Prostate gland (tissue), 2 donors: ENCODE data around the gene TUBB4A. TPM values are rescaled to one million over a fixed set of nuclear protein-coding genes. Genes with fewer than 3 reads are reported as not detected.

ENCODE experiments used
- DNase-seq: peaks from one replicate; pipeline ENCODE4 v3.0.0-alpha.2; 2019; ENCODE audit warnings: low spot score
- H3K27ac ChIP-seq, 2 donors: fragments of 200-600 bp; sonication (generic); 2 replicates each; pipeline ENCODE4 v1.5.1; 2017 to 2019
- H3K27me3 ChIP-seq: fragments of 200-600 bp; sonication (generic); replicated peaks from 2 replicates; pipeline ENCODE4 v1.5.1; 2019; ENCODE audit not compliant: insufficient read depth
- H3K36me3 ChIP-seq, 2 donors: fragments of 200-600 bp; sonication (generic); 1 replicate in 1 of 2; 2 replicates in 1 of 2; pipeline versions ENCODE4 v1.5.1 to v1.8.1; 2017 to 2019
- H3K4me1 ChIP-seq: fragments of 200-600 bp; sonication (generic); replicated peaks from 2 replicates; pipeline ENCODE4 v1.5.1; 2019
- H3K4me3 ChIP-seq, 2 donors: fragments of 200-600 bp; sonication (generic); 2 replicates each; pipeline ENCODE4 v1.5.1; 2017 to 2019
- H3K9me3 ChIP-seq: fragments of 200-600 bp; sonication (generic); 2 replicates; pipeline ENCODE4 v1.5.1; 2017
- CTCF ChIP-seq, 4 experiments: fragments of 200-600 bp in 2 of 4; fragments of 450-650 bp in 2 of 4; sonication (generic) in 2 of 4; IDR thresholded peaks; 1 replicate in 3 of 4; 2 replicates in 1 of 4; pipeline ENCODE4 v1.5.1; 2016 to 2019; ENCODE audit warnings: antibody characterized with exemption in 4 of 4, mild to moderate bottlenecking in 2 of 4, moderate library complexity in 2 of 4
- POLR2A ChIP-seq: fragments of 450-650 bp; IDR thresholded peaks from one replicate; pipeline ENCODE4 v1.6.1; 2016; ENCODE audit warnings: antibody characterized with exemption, mild to moderate bottlenecking
- POLR2AphosphoS5 ChIP-seq: sonication (generic); formaldehyde crosslinking; IDR thresholded peaks from one replicate; pipeline ENCODE4 v1.6.1; 2017; ENCODE audit warnings: antibody characterized with exemption
- WGBS: methylation state at CpG from one replicate; pipeline ENCODE4 v1.1.5; 2018; 5-methylcytosine and 5-hydroxymethylcytosine counted together
- intact Hi-C: fragments of 100-400 bp; cut with DNase I; formaldehyde crosslinking; loops from one replicate; pipeline ENCODE4 v1.14.2; 2022
- total RNA-seq, 2 donors: library from RNA; depleted of rRNA; stranded (reverse); fragments of >200 nt; gene quantifications; one replicate each; pipeline ENCODE4 v1.1.0, GENCODE V29; 2016

Gene TUBB4A
- total RNA-seq, 2 donors from 2014 or later: 0.23 to 100 TPM

DNA sequence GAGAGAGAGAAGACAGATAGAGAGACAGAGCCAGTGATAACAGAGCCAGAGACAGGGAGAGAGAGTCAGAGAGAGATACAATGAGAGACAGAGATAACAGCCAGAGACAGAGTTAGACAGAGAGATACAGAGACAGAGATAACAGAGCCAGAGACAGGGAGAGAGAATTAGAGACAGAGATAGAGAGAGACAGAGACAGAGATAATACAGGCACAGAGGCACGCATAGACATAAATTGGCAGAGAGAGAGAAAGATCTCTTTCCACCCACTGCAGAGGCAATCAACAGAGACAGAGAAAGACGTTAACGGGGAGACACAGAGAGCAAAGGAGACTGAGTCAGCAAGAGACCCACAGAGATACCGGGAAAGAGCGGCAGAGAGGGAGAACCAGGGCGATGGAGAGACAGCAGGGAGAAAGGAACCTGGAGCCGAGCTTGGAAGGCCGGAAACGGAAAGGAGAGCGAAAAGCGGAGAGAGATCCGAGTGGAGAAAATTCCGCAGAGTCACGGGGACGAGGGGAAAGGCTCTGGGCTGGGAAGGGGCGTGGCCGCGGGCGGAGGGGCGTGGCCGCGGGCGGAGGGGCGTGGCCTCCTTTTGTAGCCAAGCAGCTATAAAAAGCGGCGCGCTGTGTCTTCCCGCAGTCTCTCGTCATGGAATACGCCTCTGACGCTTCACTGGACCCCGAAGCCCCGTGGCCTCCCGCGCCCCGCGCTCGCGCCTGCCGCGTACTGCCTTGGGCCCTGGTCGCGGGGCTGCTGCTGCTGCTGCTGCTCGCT lies 28.5 kb upstream of the TUBB4A start, which contains the start of gene TNFSF9:
TNFSF9 (plus strand) TSS at position 641 of the 777 bp plus-strand sequence; CDS start at position 652, 11 bp downstream.
- DNase-seq: peak; percentile 79
- peak within 1 kb of the TSS; percentile 40 to 44 for H3K4me3 ChIP-seq
- intact Hi-C loops: loop anchor here (10.0 kb wide), 1 partner anchor 204 kb away; the partner anchor contains the start of genes GPR108 and TRIP10
- H3K4me1 ChIP-seq: peaks cover 9% of the 10 kb centered on the region
- TF ChIP-seq POLR2AphosphoS5: peak; percentile 83
- TF ChIP-seq POLR2A: peak; percentile 89
- TF ChIP-seq CTCF (IDR thresholded peaks at IDR 0.05): no peak
- H3K27me3 ChIP-seq: no peaks in the 10 kb centered on the region
- 1% methylated on average over 33 of the region's 44 CpGs for WGBS
- no peak within 1 kb of the TSS for H3K27ac ChIP-seq
- no peaks in the 10 kb centered on the region for H3K9me3 ChIP-seq
- no peaks in the 10 kb centered on the region for H3K36me3 ChIP-seq

DNA sequence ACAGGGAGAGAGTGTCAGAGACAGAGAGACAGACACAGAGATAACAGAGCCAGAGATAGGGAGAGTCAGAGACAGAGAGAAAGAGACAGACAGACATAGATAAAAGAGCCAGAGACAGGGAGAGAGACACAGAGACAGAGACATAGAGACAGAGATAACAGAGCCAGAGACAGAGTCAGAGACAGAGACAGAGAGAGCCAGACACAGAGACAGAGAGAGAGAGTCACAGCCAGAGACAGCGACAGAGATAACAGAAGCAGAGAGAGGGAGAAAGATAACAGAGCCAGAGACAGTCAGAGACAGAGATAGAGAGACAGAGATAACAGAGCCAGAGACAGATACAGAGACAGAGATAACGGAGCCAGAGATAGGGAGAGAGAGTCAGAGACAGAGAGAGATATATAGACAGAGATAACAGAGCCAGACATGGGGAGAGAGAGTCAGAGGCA lies 27.9 kb upstream of the TUBB4A start:
- WGBS: 79% methylated on average over 2 of the region's 2 CpGs

GRCh38 chr19:6529351-6529750 lies 27.2 kb upstream of the TUBB4A start:
- Histone ChIP-seq H3K27me3 (no peaks in the 10 kb centered on the region), H3K4me3 (no peak overlapping the region), H3K36me3 (no peaks in the 10 kb centered on the region), H3K4me1 (peaks cover 9% of the 10 kb centered on the region), H3K9me3 (no peaks in the 10 kb centered on the region), H3K27ac (no peak overlapping the region)
- 65% methylated on average over 2 of the region's 2 CpGs for WGBS
- no peak for DNase-seq
- intact Hi-C loops: no loop called here
- no peak for TF ChIP-seq POLR2AphosphoS5
- TF ChIP-seq CTCF (IDR thresholded peaks at IDR 0.05): no peak
- no peak for TF ChIP-seq POLR2A

More for the DNA sequence above, 27.9 kb upstream of the TUBB4A start:
- Histone ChIP-seq H3K36me3 (no peaks in the 10 kb centered on the region), H3K27ac (no peak overlapping the region), H3K9me3 (no peaks in the 10 kb centered on the region), H3K4me1 (peaks cover 9% of the 10 kb centered on the region), H3K4me3 (no peak overlapping the region), H3K27me3 (no peaks in the 10 kb centered on the region)
- no peak for TF ChIP-seq POLR2AphosphoS5
- no peak for TF ChIP-seq POLR2A
- TF ChIP-seq CTCF (IDR thresholded peaks at IDR 0.05): no peak
- intact Hi-C loops: loop anchor here (10.0 kb wide), 1 partner anchor 205 kb away; the partner anchor contains the start of genes GPR108 and TRIP10
- no peak for DNase-seq

DNA sequence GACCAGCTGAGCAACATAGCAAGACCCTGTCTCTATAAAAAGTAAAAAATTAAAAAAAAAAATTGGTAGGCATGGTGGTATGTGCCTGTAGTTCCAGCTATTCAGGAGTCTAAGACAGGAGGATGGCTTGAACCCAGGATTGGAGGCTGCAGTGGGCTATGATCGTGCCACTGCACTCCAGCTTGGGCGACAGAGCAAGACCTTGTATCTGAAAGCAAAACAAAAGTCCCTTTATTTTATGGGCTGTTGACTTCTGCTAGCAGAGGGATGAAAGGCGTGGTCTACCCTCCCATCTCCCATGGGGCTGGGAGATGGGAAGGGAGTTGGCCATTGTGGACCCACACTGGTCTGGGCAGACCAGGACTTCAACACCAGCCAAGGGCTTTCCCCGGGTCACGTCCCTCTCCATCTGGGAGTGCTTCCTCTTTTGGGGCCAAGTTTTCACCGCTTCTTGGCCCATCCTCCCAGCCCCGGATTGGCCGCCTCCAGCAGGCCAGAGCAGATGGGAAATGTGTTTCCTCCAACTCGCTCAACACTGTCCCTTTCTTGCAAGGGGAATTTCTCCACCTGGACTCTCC lies 26.5 kb upstream of the TUBB4A start:
- peaks cover 9% of the 10 kb centered on the region for H3K4me1 ChIP-seq
- DNase-seq: no peak
- H3K27me3 ChIP-seq: no peaks in the 10 kb centered on the region
- no peak overlapping the region for H3K27ac ChIP-seq
- H3K4me3 ChIP-seq: no peak overlapping the region
- 36% methylated on average over 9 of the region's 9 CpGs for WGBS
- intact Hi-C loops: no loop called here
- no peaks in the 10 kb centered on the region for H3K36me3 ChIP-seq
- no peaks in the 10 kb centered on the region for H3K9me3 ChIP-seq
- no peak for TF ChIP-seq CTCF (IDR thresholded peaks at IDR 0.05)
- TF ChIP-seq POLR2A: no peak
- no peak for TF ChIP-seq POLR2AphosphoS5
